ENCODE measurements around the gene TPPP3.

Gene TPPP3

DNA sequence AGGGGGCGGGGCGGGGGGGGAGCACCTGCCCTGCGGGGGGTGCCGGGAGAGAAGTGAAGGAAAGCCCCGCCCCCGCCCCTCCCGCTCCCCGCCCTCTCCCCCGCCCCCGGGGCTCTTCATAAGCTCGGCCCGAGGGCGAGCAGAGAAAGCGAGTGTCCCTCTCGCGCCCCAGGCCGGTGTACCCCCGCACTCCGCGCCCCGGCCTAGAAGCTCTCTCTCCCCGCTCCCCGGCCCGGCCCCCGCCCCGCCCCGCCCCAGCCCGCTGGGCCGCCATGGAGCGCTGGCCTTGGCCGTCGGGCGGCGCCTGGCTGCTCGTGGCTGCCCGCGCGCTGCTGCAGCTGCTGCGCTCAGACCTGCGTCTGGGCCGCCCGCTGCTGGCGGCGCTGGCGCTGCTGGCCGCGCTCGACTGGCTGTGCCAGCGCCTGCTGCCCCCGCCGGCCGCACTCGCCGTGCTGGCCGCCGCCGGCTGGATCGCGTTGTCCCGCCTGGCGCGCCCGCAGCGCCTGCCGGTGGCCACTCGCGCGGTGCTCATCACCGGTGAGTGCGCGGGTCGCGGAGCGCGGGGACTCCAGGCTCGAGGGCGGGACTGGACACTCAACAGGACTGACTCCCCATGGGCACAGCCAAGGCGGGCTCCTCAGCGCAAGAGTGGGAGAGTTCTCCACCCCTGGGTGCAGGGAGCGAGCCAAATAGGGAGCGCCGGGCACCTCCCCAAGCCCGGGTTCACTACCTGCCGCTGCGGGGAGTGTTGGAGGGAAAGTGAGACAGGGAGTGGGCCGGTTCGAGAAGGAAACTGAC is 37.9 kb upstream of the TPPP3 start, which contains the start of gene HSD11B2:
HSD11B2 (plus strand) TSS at position 145 of the 798 bp plus-strand sequence; CDS start at position 273, 128 bp downstream.
- no peak for DNase-seq (ENCODE audit: extremely low read depth, low read depth)
- peak within 1 kb of the TSS; percentile 36 for H3K4me3 ChIP-seq (replicated peaks; ENCODE audit: low read depth, low read length)

DNA sequence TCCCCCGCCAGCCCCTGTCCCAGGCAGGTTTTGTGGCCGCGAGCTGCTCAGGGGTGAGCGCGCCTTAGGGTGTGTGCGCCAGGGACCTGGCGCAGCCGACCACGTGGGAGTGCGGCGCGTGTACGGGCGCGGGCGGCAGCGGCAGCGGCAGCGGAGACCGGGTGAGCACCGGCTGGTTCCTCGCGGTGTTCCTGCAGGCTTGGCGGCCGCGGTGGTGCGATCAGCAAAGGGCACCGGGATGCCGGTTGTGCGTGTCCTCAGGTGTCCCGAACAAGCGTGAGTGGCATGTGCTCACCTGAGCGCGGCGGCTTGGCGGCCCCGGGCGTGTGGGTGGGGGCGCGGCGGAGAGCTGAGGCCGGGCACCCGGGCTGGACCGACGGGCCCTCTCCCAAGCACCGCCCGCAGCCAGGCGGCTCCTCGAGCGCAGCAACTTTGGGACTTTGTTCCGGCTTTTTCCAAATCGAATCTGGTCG is 37.2 kb upstream of the TPPP3 start:
- H3K4me3 ChIP-seq (replicated peaks; ENCODE audit: low read depth, low read length): peak overlapping the region; percentile 36
- TF ChIP-seq, protein P1, sequence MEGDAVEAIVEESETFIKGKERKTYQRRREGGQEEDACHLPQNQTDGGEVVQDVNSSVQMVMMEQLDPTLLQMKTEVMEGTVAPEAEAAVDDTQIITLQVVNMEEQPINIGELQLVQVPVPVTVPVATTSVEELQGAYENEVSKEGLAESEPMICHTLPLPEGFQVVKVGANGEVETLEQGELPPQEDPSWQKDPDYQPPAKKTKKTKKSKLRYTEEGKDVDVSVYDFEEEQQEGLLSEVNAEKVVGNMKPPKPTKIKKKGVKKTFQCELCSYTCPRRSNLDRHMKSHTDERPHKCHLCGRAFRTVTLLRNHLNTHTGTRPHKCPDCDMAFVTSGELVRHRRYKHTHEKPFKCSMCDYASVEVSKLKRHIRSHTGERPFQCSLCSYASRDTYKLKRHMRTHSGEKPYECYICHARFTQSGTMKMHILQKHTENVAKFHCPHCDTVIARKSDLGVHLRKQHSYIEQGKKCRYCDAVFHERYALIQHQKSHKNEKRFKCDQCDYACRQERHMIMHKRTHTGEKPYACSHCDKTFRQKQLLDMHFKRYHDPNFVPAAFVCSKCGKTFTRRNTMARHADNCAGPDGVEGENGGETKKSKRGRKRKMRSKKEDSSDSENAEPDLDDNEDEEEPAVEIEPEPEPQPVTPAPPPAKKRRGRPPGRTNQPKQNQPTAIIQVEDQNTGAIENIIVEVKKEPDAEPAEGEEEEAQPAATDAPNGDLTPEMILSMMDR (IDR thresholded peaks at IDR 0.05; ENCODE audit: low read depth, low read length, missing control alignments): no peak
- no peak for DNase-seq (ENCODE audit: extremely low read depth, low read depth)

More for the DNA sequence above, 37.9 kb upstream of the TPPP3 start, which contains the start of gene HSD11B2:
- TF ChIP-seq, protein P1 (IDR thresholded peaks at IDR 0.05; ENCODE audit: low read depth, low read length, missing control alignments): no peak

DNA sequence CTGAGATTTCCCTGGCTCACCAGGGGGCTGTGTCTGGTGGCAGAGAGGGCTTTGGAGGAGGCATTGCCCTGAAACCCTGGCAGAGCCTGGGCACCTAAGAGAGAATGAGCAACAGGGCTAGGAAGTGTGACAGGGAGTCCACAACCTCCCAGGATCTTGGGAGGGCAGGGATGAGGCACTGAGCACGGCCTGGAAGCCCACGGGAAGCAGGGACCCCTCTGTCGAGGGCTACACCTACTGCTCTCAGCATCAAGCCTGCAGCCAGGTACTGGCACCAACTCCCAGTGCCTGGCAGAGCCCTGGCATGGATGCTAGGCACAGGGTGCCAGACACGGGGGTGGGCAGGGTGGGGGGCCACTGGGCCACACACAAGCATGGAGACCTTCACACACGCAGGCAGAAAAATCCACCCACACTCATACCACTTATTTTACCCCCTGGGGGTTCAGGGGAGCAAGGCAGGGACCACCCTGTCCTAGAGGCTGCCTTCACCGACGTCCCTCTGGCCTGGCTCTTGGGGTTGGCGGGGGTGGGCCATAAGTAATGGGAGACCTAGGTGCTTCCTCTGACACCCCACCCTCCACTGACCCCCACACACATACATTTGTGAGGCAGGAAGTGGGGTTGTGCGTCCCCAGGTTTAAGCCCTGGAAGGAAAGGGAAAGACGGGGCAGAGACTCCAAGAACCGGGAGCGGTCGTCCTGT is 36.7 kb upstream of the TPPP3 start:
- no peak for DNase-seq (ENCODE audit: extremely low read depth, low read depth)
- H3K4me3 ChIP-seq (replicated peaks; ENCODE audit: low read depth, low read length): peak overlapping the region; percentile 36
- TF ChIP-seq, protein P1 (IDR thresholded peaks at IDR 0.05; ENCODE audit: low read depth, low read length, missing control alignments): no peak

DNA sequence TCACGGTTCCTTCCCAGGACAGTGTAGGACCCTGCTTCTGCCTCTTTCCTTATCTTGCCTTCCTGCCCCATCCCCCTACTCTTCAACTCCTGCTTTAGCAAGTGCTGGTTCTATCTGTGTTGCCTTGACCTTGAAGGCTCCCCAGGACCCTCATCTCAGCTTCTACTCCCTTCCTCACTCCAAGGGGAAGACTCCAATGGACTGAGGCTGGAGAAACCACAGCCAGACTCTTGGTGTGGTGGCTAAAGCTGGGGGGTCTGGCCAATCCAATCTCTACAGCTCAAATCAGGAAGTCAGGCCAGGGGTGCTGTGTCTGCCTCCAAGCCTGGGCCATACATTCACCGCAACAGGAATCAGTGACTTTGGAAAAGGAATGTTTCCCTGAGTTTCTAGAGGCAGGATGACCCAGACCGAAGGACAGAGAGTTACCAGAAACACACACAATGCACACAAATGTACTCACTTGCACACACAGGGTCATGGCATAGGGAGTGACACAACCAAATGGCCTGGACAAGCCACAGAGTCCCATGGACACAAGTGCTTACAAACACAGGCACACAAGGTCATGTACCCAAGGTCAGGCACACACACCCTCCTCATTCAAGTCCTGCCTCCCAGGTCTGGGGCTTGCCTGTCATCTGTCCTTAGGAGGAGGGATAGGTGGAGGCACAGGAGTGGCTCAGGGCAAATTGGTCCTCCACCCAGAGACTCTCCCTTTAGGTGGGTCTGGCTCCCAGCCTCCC is 35.9 kb upstream of the TPPP3 start:
- TF ChIP-seq, protein P1 (IDR thresholded peaks at IDR 0.05; ENCODE audit: low read depth, low read length, missing control alignments): no peak

DNA sequence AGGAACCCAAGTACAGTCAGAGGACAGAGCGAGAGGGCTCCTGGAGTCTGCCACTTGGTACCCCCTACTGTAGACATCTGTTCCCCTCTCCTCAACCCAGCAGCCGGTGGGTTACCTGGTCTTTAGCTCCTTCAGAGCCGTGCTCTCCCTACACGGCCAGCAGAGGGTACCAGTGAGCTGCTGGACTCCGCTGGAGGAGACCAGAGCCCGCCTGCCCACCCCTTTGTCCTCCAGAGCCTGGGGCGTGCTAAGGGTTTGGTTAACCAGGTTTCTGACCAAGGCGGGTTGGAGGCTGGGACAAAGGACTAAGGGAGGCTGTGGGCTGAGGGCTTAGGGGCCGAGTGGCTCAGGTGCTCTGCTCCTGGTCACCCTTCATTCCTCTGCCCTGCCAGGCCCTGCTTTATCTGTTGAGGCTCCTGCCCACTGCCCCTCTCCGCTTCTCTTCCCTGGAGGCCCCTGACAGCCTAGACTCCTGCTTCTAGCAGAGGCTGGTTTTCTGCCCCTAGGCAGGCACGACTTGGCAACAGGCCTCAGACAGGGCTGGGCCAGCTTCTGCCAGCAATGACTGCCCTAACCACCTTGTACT is 34.9 kb upstream of the TPPP3 start:
- no peak for DNase-seq (ENCODE audit: extremely low read depth, low read depth)
- TF ChIP-seq, protein P1 (IDR thresholded peaks at IDR 0.05; ENCODE audit: low read depth, low read length, missing control alignments): peak; percentile 95
- no peak overlapping the region for H3K4me3 ChIP-seq (replicated peaks; ENCODE audit: low read depth, low read length)

More for the DNA sequence above, 35.9 kb upstream of the TPPP3 start:
- H3K4me3 ChIP-seq (replicated peaks; ENCODE audit: low read depth, low read length): no peak overlapping the region
- no peak for DNase-seq (ENCODE audit: extremely low read depth, low read depth)

DNA sequence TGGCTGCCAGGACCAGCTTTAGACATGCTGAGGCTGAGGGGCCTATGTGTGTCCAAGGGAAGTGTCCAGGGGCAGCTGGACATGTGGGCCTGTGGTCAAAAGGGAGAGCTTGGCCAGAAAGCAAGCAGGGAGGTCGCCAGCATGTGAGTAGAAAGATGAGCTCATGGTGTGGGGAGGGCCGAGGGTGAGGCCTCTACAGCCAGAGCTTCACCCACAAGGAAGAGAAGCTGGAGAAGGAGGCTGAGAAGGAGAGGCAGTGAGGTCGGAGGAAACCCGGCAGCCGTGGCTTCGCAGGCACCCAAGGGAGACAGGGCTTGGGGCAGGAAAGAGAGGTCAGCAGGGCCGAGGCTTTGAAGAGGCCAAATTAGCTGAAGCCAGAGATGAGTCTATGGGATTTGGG is 33.7 kb upstream of the TPPP3 start:
- no peak for DNase-seq (ENCODE audit: extremely low read depth, low read depth)
- no peak overlapping the region for H3K4me3 ChIP-seq (replicated peaks; ENCODE audit: low read depth, low read length)
- TF ChIP-seq, protein P1 (IDR thresholded peaks at IDR 0.05; ENCODE audit: low read depth, low read length, missing control alignments): no peak

Data from HFF-Myc (cell line).